DOHH2 (cell line): ENCODE data around the gene C2orf76.
"Not testable (repeated sequence)": the region's sequence is repeated elsewhere in the genome, so short reads cannot be mapped to it uniquely, and the experiment has no call there.

Experiments
- CTCF ChIP-seq: fragments of 200-600 bp; sonication (generic); IDR thresholded peaks from one replicate; pipeline ENCODE4 v1.5.1; 2014; ENCODE audit warnings: antibody characterized with exemption, mild to moderate bottlenecking, low read depth, low read length; ENCODE audit not compliant: poor library complexity, severe bottlenecking
- EZH2phosphoT487 ChIP-seq: fragments of 200-600 bp; sonication (generic); IDR thresholded peaks from 2 replicates; pipeline ENCODE4 v1.6.1; 2017; ENCODE audit warnings: borderline replicate concordance, mild to moderate bottlenecking, antibody characterized with exemption, low read length, moderate library complexity, mixed read lengths

GRCh38 chr2:119278385-119278784 lies 88.2 kb downstream of the C2orf76 start:
- not testable (repeated sequence) for TF ChIP-seq CTCF, EZH2phosphoT487
